Activated naive CD4-positive, alpha-beta T cell treated with anti-CD3 and anti-CD28 coated beads, Interleukin-2, amount 50 U/mL, for 16 hours (primary cell): ENCODE results near the gene STXBP6.

Experiments
- DNase-seq: peaks from one replicate; pipeline ENCODE4 v3.0.0-alpha.2; 2020

STXBP6 gene

GRCh38 chr14:24879661-24880386 is 170.1 kb downstream of the STXBP6 start:
- no peak for DNase-seq

GRCh38 chr14:24876996-24877395 is 173.0 kb downstream of the STXBP6 start:
- no peak for DNase-seq

GRCh38 chr14:24875991-24876878 is 173.7 kb downstream of the STXBP6 start:
- no peak for DNase-seq

- no peak for DNase-seq
Measured at GRCh38 chr14:24875203-24875838, 174.6 kb downstream of the STXBP6 start.

GRCh38 chr14:24874514-24875202 is 175.3 kb downstream of the STXBP6 start:
- no peak for DNase-seq

GRCh38 chr14:24873551-24873950 is 176.4 kb downstream of the STXBP6 start:
- no peak for DNase-seq

- DNase-seq: no peak
Measured at GRCh38 chr14:24870949-24871701, 178.8 kb downstream of the STXBP6 start.

- DNase-seq: no peak
Measured at GRCh38 chr14:24868389-24868788, 181.6 kb downstream of the STXBP6 start.

GRCh38 chr14:24866067-24866639 is 183.8 kb downstream of the STXBP6 start:
- no peak for DNase-seq

GRCh38 chr14:24863968-24864684 is 185.8 kb downstream of the STXBP6 start:
- DNase-seq: no peak

GRCh38 chr14:24861083-24861630 is 188.8 kb downstream of the STXBP6 start:
- DNase-seq: no peak

GRCh38 chr14:24859559-24859958 is 190.4 kb downstream of the STXBP6 start:
- no peak for DNase-seq

GRCh38 chr14:24858684-24859083 is 191.3 kb downstream of the STXBP6 start:
- no peak for DNase-seq

GRCh38 chr14:24858052-24858451 is 191.9 kb downstream of the STXBP6 start:
- DNase-seq: no peak

- DNase-seq: no peak
Measured at GRCh38 chr14:24857277-24857676, 192.7 kb downstream of the STXBP6 start.

GRCh38 chr14:24853446-24853845 is 196.5 kb downstream of the STXBP6 start:
- DNase-seq: no peak

- no peak for DNase-seq
Measured at GRCh38 chr14:24852312-24853060, 197.5 kb downstream of the STXBP6 start.

GRCh38 chr14:24851837-24852236 is 198.1 kb downstream of the STXBP6 start:
- DNase-seq: no peak

GRCh38 chr14:24851406-24851805 is 198.5 kb downstream of the STXBP6 start:
- no peak for DNase-seq

GRCh38 chr14:24850072-24850471 is 199.9 kb downstream of the STXBP6 start:
- DNase-seq: no peak
